GM21825 (cell line): ENCODE data around the gene FAM227A.
"Not testable (repeated sequence)": the region's sequence is repeated elsewhere in the genome, so short reads cannot be mapped to it uniquely, and the experiment has no call there.

Experiments used
- ATAC-seq: cut with Tn5 transposase; IDR thresholded peaks from one replicate; pipeline ENCODE4 v1.9.1; 2021; ENCODE audit warnings: mild to moderate bottlenecking, moderate library complexity; ENCODE audit not compliant: unreplicated experiment

The FAM227A gene

DNA sequence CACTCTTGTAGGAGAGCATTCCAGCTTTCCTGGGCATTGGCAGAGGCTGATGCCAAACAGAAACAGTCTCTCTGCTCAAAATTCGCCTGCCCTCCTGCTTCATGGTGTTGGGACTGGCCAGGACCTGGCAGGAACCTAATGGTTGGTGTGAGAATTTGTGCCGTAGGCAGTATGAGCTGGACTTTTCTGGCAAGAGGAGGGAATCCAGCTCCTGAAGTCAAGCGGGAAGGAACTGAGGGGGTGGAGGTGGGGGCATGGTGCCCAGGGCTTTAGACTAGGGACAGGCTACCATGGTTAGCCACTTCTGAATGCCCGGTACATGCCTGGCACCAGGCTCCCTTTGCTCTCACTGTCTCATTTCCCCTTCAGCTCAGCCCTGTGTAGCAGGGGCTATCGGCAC, 18.7 kb upstream of the FAM227A start:
- ATAC-seq = no peak

DNA sequence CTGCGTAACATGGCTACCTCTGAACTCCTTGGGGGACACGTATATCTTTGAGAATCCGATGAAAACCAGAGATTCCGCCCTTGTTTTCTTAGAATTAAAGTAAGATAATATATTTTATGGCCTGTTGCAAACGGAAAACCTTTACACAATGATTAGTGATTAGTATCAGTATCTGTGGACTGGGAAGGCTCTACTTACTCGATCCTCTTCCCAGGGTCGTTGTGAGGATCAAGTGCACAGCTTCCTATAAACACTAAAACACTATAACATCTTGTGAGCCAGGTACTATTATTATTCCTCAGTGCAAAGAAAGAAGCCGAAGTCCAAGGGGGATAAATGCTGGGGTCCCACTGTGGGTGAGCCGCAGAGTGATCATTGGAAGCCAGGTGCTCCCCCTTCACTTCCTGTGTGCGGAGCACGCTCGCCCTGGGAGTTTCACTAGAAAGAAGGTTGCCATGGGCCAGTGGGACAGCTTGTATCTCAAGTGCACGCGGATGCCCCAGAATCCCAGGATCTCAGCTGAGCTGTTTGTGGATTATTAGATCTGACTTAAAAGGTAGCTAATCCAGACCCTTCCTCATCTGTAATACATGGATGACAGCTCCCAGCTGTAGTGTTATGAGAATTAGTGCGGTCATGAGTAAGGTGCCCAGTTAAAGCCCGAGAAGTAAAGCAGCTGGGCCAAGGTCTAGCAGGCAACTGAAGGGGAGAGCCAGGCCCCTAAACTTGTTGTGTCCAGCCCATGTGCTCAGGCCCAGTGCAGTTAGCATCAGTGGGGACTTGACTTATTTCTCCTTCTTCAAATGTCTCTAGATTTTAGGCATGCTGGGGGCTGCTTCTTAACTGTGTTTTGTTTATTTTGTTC, 1.1 kb upstream of the FAM227A start:
- ATAC-seq = peak; percentile 50

DNA sequence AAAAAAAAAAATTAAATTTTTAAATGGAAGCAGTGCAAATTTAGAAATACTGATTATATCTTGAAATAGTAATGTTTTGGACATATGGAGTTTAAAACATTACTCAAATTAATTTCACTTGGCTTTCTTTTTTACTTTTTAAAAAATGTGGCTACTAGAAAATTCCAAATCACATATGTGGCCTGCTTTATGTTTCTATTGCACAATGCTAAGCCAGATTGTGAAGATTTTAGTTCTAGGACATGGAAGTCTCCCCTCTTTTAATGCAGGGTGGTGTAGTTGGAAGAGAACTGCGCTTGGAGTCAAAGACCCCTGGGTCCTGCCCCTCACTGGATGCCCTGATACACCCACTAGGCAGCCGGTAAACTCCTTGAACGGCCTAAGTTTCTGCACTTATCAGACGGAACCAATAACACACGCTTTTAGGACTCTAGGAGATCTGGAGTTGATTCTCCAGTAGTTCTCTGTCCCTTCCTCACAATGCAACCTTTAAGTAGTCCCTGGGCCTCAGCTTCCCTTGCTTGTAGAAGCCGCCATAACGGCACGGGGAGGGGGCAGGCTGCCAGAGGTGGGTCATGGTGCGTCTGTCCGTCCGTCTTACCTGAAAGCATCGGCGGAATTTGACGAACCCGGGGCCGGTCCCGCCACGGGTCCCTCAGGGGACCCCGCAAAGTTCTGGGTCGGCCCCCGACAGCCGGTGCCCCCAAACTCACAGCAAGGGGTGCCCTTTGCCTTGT, 505 bp downstream of the FAM227A start:
- ATAC-seq = no peak

DNA sequence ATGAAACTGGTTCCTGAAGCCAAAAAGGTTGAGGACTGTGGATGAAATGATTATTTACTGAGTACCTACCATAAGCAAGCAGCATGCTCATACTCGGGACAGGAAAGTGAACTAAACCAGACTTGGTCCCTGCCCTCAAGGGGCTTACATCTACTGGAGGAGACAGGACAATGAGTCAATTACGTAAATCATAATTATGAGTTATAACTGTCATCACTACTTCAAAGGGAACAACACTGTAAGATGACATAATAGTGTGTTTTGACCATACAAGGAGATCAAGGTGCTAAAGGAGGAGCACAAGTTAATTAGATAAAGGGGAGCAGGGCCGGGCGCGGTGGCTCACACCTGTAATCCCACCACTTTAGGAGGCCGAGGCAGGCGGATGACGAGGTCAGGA, 2.5 kb downstream of the FAM227A start:
- ATAC-seq = no peak

DNA sequence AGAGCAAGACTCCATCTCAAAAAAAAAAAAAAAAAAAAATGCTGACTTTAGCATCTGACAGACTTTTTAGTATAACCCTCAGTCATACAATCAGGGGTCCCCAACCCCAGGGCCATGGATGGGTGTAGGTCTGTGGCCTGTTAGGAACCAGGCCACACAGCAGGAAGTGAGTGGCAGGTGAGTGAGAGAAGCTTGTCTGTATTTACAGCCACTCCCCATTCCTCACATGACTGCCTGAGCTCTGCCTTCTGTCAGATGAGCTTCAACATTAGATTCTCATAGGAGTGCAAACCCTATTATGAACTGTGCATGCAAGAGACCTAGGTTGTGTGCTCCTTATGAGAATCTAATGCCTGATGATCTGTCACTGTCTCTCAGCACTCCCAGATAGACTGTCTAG, 3.3 kb downstream of the FAM227A start:
- ATAC-seq = no peak

DNA sequence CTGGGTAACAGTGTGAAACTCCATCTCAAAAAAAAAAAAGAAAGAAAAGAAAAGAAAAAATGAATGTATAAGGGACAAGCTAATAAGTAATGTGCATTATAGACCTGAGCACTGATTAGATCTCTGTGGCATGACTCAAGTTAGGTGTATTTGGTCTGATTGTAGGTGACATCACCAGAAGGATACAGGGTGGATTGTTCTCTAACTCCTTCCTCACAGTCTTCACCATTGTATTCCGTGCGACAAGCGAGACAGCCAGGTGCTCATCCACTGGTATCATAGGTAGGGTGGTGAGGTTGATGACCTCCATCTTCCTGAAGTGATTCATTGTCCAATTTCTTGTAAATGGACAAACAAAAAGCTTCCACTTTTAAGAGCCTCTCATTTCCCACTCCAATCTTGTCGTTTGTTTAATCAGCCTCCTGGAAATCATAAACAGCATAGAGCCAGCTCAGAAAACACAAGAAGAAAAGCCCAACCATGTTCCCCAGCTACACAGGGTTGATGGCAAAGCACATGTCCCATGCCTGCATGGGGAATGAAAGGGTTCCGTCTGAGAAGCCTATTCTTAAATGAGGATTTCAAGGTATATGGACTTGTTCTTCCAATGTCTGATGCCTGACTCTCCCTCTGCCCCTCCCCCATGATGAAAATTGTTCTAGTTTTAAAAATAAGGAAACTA, 6.2 kb downstream of the FAM227A start:
- ATAC-seq = no peak

DNA sequence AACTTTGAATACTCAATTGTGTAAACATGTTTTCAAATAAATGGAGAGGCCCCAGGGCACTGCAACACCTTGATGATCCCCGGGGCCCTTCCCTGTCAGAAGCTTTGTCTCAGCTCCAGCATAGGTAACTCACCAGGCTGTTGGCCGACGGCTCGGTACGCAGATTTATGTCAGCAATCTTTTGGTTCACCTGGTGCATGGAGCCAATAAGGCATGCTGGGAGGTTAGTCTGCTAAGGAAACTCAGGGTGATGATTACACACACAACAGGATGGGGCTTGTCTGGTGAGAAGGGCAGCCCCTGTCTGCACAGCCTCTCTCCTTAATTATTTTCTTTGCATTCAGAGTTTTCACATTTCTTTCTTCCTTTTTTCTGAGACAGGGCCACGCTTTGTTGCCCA, 10.8 kb downstream of the FAM227A start:
- no peak for ATAC-seq

DNA sequence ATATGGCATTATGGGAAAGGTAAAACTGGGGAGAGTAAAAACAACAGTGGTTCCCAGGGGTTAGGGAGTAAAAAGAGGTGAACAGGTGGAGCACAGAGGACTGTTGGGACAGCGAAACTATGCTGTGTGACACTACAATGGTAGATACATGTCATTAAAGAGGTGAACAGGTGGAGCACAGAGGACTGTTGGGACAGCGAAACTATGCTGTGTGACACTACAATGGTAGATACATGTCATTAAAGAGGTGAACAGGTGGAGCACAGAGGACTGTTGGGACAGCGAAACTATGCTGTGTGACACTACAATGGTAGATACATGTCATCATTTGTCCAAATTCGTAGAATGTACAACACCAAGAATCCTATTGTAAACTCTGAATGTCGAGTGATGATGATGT, 11.9 kb downstream of the FAM227A start:
- not testable (repeated sequence) for ATAC-seq

DNA sequence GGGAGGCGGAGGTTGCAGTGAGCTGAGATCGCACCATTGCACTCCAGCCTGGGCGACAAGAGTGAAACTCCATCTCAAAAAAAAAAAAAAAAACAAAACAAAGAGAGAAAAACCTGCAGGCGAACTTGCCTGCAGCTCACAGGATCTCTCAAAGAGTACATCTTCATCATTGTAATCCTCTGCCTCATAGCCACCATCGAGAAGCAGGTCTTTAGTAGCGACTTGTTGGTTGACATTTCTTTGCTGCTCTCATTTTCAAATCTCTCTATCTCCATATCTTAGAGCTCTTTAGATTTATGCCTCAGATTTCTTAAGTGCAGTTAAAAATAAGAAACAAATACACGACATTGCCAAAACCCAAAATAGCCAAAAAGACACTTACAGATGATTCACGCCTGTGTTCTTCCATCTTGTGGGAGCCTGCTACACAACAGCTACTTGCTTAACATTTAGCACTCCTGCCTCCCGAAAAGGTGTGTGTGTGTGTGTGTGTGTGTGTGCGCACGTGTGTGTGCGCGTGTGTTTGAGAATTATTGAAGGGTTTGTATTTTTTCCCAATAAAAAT, 14.6 kb downstream of the FAM227A start:
- ATAC-seq = no peak

DNA sequence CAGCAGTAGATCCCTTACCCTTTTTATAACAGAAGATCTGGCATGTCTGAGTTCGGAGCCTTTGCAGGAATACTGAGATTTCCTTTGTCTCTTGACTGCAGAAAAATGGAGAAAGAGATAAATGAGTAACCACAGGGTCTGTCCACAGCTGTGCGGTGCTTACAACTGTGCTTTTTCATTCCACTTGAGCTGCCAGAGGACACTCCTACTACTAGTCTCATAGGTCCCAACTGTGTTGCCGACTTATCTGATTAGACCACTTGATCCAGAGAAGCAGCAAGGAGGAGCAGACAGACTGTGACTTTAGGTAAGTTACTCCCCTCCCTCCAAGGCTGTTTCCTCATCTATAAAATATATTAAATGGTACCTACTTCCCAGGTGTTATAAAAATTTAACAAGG, 17.5 kb downstream of the FAM227A start:
- no peak for ATAC-seq

DNA sequence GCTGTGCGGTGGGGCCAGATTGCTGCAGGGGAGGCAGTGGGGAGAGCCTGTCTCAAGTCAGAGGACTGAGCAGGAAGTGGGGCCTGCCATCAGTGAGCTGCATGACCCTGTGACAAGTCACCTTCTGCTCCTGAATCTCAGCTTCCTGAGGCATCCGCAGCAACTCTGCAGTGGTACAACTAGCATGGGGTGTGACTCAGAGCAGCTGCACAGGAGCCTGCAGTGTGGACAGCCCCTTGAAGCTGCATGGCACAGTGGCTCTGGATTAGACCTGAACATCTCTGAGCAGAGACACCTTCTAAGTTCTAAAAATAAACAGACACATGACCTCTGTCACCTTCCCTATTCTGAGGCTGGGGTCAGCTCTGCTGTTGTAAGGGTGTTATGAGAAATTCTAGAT, 18.0 kb downstream of the FAM227A start:
- no peak for ATAC-seq

DNA sequence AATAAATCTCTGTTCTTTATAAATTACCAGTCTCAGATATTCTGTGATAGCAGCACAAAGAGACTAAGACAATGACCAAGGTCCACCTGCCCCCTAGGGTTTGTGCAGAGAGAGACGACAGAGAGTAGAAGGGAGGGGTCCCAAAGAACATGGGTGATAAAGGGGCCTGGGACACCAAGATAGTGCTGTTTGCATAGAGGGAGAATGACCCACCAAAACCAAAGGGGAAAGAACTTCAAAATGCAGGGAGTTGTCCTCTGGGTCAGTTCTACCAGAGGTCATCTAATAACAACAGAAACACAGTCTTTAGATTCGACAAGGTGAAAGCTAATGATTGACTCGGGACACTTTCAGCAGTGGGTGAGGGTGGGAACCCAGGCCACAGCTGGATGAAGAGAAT, 23.7 kb downstream of the FAM227A start:
- ATAC-seq = no peak

DNA sequence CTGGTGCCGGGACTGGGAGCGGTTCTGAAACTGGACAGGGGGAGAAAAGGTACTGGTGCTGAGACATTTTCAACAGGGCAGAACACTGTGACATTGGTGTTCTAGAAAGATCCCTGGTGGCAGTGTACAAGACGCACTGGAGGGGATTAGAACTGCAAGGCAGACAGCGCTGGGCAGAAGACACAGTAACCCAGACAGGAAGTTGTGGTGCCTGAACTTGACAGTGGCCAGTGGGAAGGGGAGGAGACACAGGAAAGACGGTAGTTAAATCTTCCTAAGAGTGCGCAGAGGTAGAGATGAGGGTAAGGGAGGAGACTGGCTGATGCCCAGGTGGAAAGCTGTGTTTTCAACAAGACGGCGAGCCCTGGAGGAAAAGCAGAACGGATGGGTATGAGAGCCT, 24.5 kb downstream of the FAM227A start:
- no peak for ATAC-seq

DNA sequence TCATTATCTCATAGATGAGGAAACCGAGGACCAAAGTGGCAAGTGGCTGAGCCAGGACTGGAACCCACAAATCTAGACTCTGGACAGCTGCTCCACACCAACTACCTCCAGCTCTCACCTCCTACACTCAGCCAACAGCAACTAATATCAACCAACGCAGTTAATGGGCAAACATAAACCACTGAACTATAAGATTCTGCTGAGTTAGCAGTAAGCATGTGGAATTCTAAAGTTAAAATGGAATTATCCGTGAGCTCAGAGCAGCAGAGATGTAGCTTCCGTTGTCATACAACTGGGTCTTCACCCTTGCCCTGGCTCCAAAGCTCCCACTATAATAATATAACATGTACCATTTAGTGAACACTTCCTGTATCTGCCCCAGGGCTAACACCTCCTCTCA, 27.1 kb downstream of the FAM227A start:
- ATAC-seq = no peak

DNA sequence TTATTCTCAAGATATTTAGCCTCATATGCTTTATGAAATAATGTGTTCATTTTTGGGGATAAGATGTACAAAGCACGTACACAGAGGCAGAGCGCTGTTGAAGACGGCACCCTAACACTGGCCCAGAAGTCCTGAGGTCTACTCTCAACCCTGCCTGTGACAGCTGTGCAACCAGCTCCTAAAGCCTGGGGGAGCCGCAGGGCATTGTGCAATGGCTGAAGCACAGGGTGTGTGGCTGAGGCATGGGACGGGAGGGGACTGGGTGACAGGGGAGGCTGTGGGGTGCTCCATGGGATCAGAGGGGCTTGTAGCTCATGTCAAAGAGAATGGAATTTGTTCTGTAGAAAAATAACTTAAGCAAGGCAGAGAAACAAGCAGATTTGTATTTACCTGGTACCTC, 27.7 kb downstream of the FAM227A start:
- ATAC-seq = no peak

DNA sequence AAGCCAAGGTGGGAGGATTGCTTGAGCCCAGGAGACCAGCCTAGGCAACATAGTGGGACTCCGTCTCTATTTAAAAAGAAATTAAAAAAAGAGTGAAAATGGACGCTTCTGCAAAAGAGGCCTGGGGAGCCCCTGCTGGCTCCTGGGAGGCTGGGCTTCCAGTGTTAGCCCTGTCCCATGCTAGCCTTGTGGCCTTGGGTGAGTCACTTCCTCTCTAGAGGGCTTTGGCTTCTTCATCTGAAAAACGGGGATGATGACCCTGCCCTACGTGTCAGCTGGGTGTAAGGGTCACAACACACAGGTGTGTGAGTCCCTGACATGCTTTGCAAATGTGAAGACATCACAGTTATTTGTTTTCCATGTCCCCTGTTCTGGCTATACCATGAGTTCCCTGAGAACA, 32.8 kb downstream of the FAM227A start:
- no peak for ATAC-seq

DNA sequence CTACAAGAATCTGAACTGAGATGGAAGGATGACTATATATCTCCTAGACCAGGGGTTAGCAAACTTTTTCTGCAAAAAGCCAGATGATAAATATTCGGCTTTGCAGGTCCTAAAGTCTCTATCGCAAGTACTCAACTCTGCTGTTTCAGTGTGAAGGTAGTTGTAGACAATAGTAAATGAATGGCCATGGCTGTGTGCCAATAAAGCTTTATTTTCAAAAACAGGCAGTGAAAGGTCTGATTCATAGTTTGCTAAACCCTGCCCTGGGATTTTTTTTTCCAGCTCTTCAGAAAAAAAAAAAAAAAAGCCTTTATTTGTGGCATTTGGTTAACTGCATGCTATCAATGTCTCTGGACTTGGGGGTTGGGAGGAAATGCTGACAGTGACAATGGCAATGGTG, 37.5 kb downstream of the FAM227A start:
- no peak for ATAC-seq

DNA sequence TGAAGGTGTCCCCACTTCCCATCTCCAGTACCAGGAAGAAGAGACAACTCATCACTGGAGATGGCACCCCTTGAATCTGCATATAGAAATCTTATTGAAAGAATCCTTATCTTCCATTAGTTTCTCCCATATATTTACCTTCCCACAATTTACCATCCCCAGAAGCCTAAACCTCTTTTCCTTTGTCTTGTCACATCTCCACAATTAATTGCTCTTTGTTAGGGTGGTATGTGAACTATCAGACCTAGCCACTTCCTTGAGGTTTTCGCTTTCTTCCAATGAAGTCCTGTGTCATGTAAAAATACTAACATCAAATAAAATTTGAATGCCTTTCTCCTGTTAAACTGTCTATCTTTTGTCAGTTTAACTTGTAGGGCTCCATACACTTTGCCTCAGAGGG, 37.9 kb downstream of the FAM227A start:
- ATAC-seq = no peak

DNA sequence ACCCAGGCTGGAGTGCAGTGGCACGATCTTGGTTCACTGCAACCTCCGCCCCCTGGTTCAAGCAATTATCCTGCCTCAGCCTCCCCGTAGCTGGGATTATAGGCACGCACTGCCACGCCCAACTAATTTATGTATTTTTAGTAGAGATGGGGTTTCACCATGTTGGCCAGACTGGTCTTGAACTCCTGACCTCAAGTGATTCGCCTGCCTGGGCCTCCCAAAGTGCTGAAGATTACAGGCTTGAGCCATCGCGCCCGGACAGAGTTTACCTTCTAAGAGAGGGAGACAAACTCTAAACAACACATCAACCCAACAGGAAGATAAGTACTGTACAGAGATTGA, 41.2 kb downstream of the FAM227A start:
- not testable (repeated sequence) for ATAC-seq

DNA sequence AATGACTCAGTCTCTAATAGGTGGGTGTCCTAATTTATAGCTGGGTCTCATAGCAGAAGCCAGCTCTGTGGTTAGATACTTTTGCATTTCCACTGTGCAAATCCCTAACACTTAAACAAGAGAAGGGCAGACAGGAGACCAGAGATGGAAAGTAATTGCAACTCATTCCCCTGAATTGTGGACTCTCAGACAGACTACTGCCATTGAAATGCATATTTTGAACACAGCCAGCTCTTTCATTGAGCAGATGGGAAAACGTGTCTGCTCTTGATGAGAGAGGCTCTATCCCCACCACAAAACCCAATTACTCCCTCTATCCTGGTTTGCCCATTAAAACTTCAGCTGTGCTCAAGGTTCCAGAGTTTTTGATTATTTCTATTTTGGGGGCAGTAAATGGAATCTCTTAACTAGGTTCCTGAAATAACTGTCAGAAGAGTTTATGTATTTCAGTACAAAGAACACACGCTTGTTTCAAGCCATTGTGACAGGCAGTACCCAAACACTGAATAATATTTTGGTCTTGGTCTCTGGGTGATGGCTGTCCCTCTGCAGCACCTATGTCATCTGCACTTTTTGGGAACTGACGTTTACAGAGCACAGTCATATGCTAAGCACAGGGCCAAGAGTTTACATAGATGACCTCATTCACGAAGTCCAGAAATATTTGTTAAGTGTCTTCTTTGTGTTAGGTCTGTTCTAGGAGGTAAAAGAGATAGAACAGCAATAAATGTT, 41.7 kb downstream of the FAM227A start:
- ATAC-seq = no peak

DNA sequence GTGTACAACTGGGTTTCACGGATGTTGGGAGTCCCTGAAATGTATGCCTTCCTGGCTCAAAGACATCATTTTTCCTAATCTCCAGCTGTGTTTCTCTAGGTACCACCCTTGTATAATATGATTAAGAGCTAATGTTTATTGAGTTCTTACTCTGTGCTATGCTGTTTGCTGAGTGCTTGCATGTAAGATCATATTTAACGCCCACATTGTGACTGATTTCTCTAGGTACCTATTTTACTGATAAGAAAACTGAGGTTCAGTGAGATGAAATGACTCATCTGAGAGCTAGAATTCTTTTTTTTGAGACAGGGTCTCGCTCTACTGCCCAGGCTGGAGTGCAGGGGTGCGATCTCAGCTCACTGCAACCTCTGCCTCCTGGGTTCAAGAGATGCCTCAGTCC, 42.6 kb downstream of the FAM227A start:
- no peak for ATAC-seq
